PC-9 (cell line): Measurements from ENCODE around the gene CTAG2. TPM values are rescaled to one million over a fixed set of nuclear protein-coding genes. Genes with fewer than 3 reads are reported as not detected.

Source experiments
- BruUV-seq: library from RNA; stranded (reverse); fragments of 400-500 nt; replicated peaks from 2 replicates; lab custom pipeline; 2021; lab: Mats Ljungman, UMichigan
- CTCF ChIA-PET: fragments of 300-600 bp; sonication (Branson Sonifier 250); formaldehyde crosslinking; loops from one replicate; lab custom pipeline; 2022; ENCODE audit warnings: antibody characterized with exemption; lab: Charles Lee
- POLR2A ChIA-PET: fragments of 300-600 bp; sonication (Branson Sonifier 250); formaldehyde crosslinking; loops from one replicate; lab custom pipeline; 2022; ENCODE audit warnings: antibody characterized with exemption; ENCODE audit not compliant: unreplicated experiment; lab: Charles Lee
- DNase-seq, 2 experiments: peaks; one replicate each; pipeline versions ENCODE4 v3.0.0 to v3.0.0-alpha.2; 2015 to 2022; ENCODE audit warnings: mixed read lengths in 1 of 2
- H2AFZ ChIP-seq: fragments of 200-600 bp; sonication (generic); 2 replicates; pipeline ENCODE4 v1.8.1; 2017; ENCODE audit warnings: antibody characterized with exemption
- H3F3A ChIP-seq: fragments of 200-600 bp; sonication (generic); 2 replicates; pipeline ENCODE4 v1.8.1; 2017; ENCODE audit warnings: antibody characterized with exemption, mild to moderate bottlenecking, low read depth; ENCODE audit not compliant: insufficient read depth
- H3K27ac ChIP-seq: fragments of 200-600 bp; sonication (generic); 2 replicates; pipeline ENCODE4 v1.6.1; 2016; ENCODE audit warnings: mixed run types
- H3K27me3 ChIP-seq: fragments of 200-600 bp; sonication (generic); 2 replicates; pipeline ENCODE4 v1.6.1; 2016; ENCODE audit warnings: low read depth, mixed run types; ENCODE audit not compliant: insufficient read depth
- H3K36me3 ChIP-seq: fragments of 200-600 bp; sonication (generic); 2 replicates; pipeline ENCODE4 v1.6.1; 2016; ENCODE audit warnings: low read depth, mixed run types
- H3K4me1 ChIP-seq: fragments of 200-600 bp; sonication (generic); replicated peaks from 2 replicates; pipeline ENCODE4 v1.6.1; 2016; ENCODE audit warnings: mixed run types; ENCODE audit not compliant: insufficient read depth
- H3K4me2 ChIP-seq: fragments of 200-600 bp; sonication (generic); 2 replicates; pipeline ENCODE4 v1.6.1; 2017; ENCODE audit warnings: mixed run types
- H3K4me3 ChIP-seq: fragments of 200-600 bp; sonication (generic); 2 replicates; pipeline ENCODE4 v1.6.1; 2016; ENCODE audit warnings: mixed run types
- H3K79me2 ChIP-seq: fragments of 200-600 bp; sonication (generic); 2 replicates; pipeline ENCODE4 v1.6.1; 2017; ENCODE audit warnings: low read depth, mixed run types
- H3K9me2 ChIP-seq: fragments of 200-600 bp; sonication (generic); 2 replicates; pipeline ENCODE4 v1.8.1; 2017; ENCODE audit warnings: mild to moderate bottlenecking; ENCODE audit not compliant: insufficient read depth
- H3K9me3 ChIP-seq: fragments of 200-600 bp; sonication (generic); 2 replicates; pipeline ENCODE4 v1.8.1; 2016; ENCODE audit warnings: low read depth; ENCODE audit not compliant: insufficient read depth
- H4K20me1 ChIP-seq: fragments of 200-600 bp; sonication (generic); 2 replicates; pipeline ENCODE4 v1.8.1; 2017; ENCODE audit not compliant: insufficient read depth
- EZH2 ChIP-seq: fragments of 200-600 bp; sonication (generic); IDR thresholded peaks from 2 replicates; pipeline ENCODE4 v1.8.0; 2017; ENCODE audit warnings: antibody characterized with exemption, low read depth
- intact Hi-C: fragments of 100-400 bp; cut with micrococcal nuclease; formaldehyde crosslinking; loops from one replicate; pipeline ENCODE4 v1.10.0; 2022; ENCODE audit not compliant: unreplicated experiment
- total RNA-seq: library from RNA; stranded (reverse); gene quantifications from 2 replicates; pipeline ENCODE4 v1.2.3, GENCODE V29; 2021
- TF ChIP-seq, protein P1 (sequence below): fragments of 200-600 bp; sonication (generic); conservative IDR thresholded peaks from 2 replicates; pipeline ENCODE4 v1.6.1; 2017; ENCODE audit warnings: mixed run types, antibody characterized with exemption, mild to moderate bottlenecking, moderate library complexity

CTAG2 gene
- total RNA-seq, 1 experiment from 2014 or later, result not detected

DNA sequence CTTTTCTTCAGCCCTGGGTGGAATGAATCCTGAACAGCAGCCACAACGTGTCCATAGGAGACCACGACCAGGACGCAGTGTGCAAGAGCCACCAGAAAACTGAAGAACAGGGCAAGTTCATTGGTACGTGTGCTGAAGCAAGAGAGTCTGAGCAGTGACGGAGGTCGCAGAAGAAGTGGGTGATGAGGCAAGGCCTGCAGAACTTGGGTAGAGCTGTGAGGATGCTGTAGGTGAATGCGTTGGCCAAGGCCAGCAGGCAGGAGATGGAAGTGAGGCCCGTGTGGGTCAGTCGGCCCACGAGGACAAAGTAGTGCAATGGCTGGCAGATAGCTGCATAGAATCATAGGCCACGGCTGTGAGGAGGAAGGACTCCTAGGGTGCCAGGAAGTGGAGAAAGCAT lies 5.6 kb upstream of the CTAG2 start:
- no peak for DNase-seq
- BruUV-seq, result no TSS peak
- Histone ChIP-seq H4K20me1 (no peaks in the 10 kb centered on the region), H3K9me2 (no peaks in the 10 kb centered on the region), H3K4me1 (no peaks in the 10 kb centered on the region), H3K36me3 (no peaks in the 10 kb centered on the region), H3K27me3 (peaks cover 38% of the 10 kb centered on the region), H3F3A (no peaks in the 10 kb centered on the region), H3K27ac (no peak overlapping the region), H3K4me2 (no peak overlapping the region), H2AFZ (no peak overlapping the region), H3K79me2 (no peaks in the 10 kb centered on the region), H3K9me3 (no peaks in the 10 kb centered on the region), H3K4me3 (no peak overlapping the region)
- ChIA-PET POLR2A (no interaction called here), CTCF (no interaction called here)
- no peak for TF ChIP-seq EZH2
- TF ChIP-seq, protein P1, sequence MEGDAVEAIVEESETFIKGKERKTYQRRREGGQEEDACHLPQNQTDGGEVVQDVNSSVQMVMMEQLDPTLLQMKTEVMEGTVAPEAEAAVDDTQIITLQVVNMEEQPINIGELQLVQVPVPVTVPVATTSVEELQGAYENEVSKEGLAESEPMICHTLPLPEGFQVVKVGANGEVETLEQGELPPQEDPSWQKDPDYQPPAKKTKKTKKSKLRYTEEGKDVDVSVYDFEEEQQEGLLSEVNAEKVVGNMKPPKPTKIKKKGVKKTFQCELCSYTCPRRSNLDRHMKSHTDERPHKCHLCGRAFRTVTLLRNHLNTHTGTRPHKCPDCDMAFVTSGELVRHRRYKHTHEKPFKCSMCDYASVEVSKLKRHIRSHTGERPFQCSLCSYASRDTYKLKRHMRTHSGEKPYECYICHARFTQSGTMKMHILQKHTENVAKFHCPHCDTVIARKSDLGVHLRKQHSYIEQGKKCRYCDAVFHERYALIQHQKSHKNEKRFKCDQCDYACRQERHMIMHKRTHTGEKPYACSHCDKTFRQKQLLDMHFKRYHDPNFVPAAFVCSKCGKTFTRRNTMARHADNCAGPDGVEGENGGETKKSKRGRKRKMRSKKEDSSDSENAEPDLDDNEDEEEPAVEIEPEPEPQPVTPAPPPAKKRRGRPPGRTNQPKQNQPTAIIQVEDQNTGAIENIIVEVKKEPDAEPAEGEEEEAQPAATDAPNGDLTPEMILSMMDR, result no peak
- intact Hi-C loops, result no loop called here

DNA sequence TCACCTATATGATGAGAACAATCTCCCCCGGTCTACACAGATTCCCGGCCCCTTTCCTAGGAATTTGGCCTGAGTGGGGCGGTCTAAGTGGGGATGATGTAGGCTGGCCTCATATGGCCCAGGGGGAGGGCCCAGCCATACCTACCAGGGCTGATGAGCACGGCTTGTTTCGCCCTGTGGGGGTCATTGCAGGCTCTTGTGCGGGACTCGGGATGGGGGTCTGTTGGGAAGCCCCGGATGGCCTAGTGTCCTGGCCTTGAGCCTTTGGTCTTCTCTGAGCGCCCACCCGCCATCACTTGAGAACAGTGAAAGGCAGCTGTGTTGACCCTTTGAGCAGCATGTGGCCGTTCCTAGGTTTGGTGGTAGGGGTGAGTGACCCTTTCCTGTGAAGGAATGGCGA lies 4.8 kb upstream of the CTAG2 start:
- TF ChIP-seq EZH2, result no peak
- TF ChIP-seq, protein P1, result no peak
- Histone ChIP-seq H3K4me3 (no peak overlapping the region), H3F3A (no peaks in the 10 kb centered on the region), H3K4me2 (no peak overlapping the region), H3K9me3 (no peaks in the 10 kb centered on the region), H3K27me3 (peaks cover 38% of the 10 kb centered on the region), H2AFZ (no peak overlapping the region), H3K9me2 (no peaks in the 10 kb centered on the region), H3K36me3 (no peaks in the 10 kb centered on the region), H3K4me1 (no peaks in the 10 kb centered on the region), H4K20me1 (no peaks in the 10 kb centered on the region), H3K79me2 (no peaks in the 10 kb centered on the region), H3K27ac (no peak overlapping the region)
- no peak for DNase-seq
- POLR2A ChIA-PET, result no interaction called here
- CTCF ChIA-PET, result no interaction called here
- intact Hi-C loops, result no loop called here
- no TSS peak for BruUV-seq

DNA sequence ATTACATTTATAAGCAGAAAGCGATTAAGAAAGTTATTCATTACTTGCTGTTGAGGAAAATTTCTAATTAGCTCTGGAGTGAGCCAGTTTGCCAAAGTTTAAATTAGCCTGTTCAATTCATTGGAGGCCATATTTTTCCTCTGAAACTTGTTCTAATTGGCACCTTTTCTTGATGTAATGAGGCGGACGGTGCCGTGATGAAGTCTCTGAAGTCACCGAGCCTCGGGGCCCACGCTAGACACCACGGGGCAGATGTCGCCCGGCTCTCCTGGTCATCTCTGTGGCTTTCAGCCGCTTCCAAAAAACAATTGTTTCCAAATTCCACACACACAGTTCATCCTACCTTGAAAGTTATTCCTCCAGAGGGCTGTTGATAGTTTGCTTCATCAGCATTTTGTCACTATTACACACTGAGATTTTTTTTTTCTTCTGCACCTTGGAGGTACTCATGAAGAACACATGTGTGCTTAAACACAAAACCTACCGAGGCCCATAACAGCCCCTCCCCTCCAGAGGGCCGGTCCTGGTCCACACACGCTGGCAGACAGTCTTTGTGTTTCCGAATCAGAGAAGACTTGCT lies 3.9 kb upstream of the CTAG2 start:
- Histone ChIP-seq H3K27ac (no peak overlapping the region), H2AFZ (no peak overlapping the region), H3K4me1 (no peaks in the 10 kb centered on the region), H3K27me3 (peaks cover 38% of the 10 kb centered on the region), H4K20me1 (no peaks in the 10 kb centered on the region), H3K9me2 (no peaks in the 10 kb centered on the region), H3K9me3 (no peaks in the 10 kb centered on the region), H3K4me3 (no peak overlapping the region), H3K79me2 (no peaks in the 10 kb centered on the region), H3K36me3 (no peaks in the 10 kb centered on the region), H3F3A (no peaks in the 10 kb centered on the region), H3K4me2 (no peak overlapping the region)
- intact Hi-C loops, result no loop called here
- BruUV-seq, result no TSS peak
- POLR2A ChIA-PET, result no interaction called here
- CTCF ChIA-PET, result no interaction called here
- no peak for DNase-seq
- TF ChIP-seq EZH2, result no peak

DNA sequence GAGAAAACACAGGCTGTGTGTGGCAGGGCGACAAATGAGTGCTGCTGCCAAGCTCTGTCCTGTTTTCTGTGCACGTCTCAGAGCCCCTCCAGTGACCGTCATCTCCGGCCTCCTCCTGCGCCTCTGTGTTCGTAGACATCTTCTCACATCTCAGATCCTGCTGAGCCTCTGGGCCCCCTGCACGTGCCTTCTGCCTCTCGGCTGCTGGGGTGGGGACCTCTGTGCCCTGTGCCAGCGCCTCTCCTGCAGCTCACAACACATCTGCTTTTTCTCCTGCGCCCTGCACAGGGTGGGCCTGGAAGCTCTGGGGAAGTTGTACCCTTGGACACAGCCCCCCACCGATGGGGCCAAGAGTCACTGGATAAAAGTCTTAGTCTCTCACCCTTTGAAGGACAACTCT lies 2.4 kb upstream of the CTAG2 start:
- Histone ChIP-seq H3K79me2 (no peaks in the 10 kb centered on the region), H3K9me2 (no peaks in the 10 kb centered on the region), H4K20me1 (no peaks in the 10 kb centered on the region), H3K4me3 (no peak overlapping the region), H3K9me3 (no peaks in the 10 kb centered on the region), H3K4me1 (no peaks in the 10 kb centered on the region), H2AFZ (no peak overlapping the region), H3K36me3 (no peaks in the 10 kb centered on the region), H3K27me3 (peaks cover 35% of the 10 kb centered on the region), H3K27ac (no peak overlapping the region), H3K4me2 (no peak overlapping the region), H3F3A (no peaks in the 10 kb centered on the region)
- DNase-seq, result no peak
- TF ChIP-seq, protein P1, result no peak
- no peak for TF ChIP-seq EZH2
- intact Hi-C loops, result no loop called here
- ChIA-PET POLR2A (no interaction called here), CTCF (no interaction called here)
- BruUV-seq, result no TSS peak
